ENCODE results near the gene USP35.

DNA sequence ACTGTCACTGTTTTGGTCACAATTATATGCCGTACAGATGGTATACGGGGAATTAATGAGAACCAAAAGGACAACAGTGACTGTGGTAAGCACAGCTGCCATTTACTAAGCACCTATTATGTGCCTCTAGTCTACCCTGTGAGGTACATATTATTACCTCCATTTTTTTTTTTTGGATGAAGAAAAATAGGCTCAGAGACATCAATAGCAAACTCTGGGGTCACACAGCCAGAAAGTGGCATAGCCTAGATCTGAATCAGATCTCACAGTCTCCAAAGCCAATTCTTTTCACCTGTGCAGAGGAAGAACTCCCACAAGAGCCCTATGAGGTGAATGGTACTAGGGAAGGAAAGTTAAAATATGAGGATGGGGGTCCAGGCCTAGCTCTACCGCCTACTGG, 68.9 kb downstream of the USP35 start:
- TF ChIP-seq CTCF (conservative IDR thresholded peaks at IDR 0.05; ENCODE audit: low read depth, low read length) (no peak), EZH2phosphoT487 (IDR thresholded peaks at IDR 0.05; ENCODE audit: borderline replicate concordance, low read length) (no peak)
